LNCaP clone FGC (cell line): Measurements from ENCODE around the gene UBE2J2.

Source experiments
- DNase-seq: peaks from one replicate; pipeline ENCODE4 v3.0.0-alpha.2; 2011; ENCODE audit warnings: low read depth
- H3K4me3 ChIP-seq: 2 replicates; pipeline ENCODE4 v1.5.1; 2011; ENCODE audit warnings: mild to moderate bottlenecking, low read depth, low read length, control low read depth
- CTCF ChIP-seq: IDR thresholded peaks from 2 replicates; pipeline ENCODE4 v1.5.1; 2012; ENCODE audit warnings: mild to moderate bottlenecking; ENCODE audit not compliant: control insufficient read depth, insufficient read depth; ENCODE audit errors: extremely low read depth

Gene UBE2J2

GRCh38 chr1:1274299-1274930 is 761 bp upstream of the UBE2J2 start:
- no peak for DNase-seq
- peak; percentile 4; the same call in 1 of the 2 replicates for TF ChIP-seq CTCF
- H3K4me3 ChIP-seq, result peak overlapping the region; percentile 86

- DNase-seq, result no peak
- peak overlapping the region; percentile 86 for H3K4me3 ChIP-seq
- TF ChIP-seq CTCF, result no peak
Measured at GRCh38 chr1:1273209-1273511, 494 bp downstream of the UBE2J2 start.

GRCh38 chr1:1272341-1273208 is 1.1 kb downstream of the UBE2J2 start:
- peak; percentile 2; the same call in 1 of the 2 replicates for TF ChIP-seq CTCF
- H3K4me3 ChIP-seq, result peak overlapping the region; percentile 86
- peak; percentile 99 for DNase-seq

GRCh38 chr1:1270813-1271212 is 2.8 kb downstream of the UBE2J2 start:
- no peak for TF ChIP-seq CTCF
- no peak overlapping the region for H3K4me3 ChIP-seq
- no peak for DNase-seq

- no peak for TF ChIP-seq CTCF
- no peak overlapping the region for H3K4me3 ChIP-seq
- no peak for DNase-seq
Measured at GRCh38 chr1:1268284-1268682, 5.4 kb downstream of the UBE2J2 start.

GRCh38 chr1:1267488-1268283 is 6.0 kb downstream of the UBE2J2 start:
- no peak for TF ChIP-seq CTCF
- no peak overlapping the region for H3K4me3 ChIP-seq
- no peak for DNase-seq
